Heart left ventricle (tissue), 16 donors: ENCODE results near the gene PTPRE. TPM values are rescaled to one million over a fixed set of nuclear protein-coding genes. Genes with fewer than 3 reads are reported as not detected.

Experiments
- ATAC-seq, 4 donors: fragments of 200-7000 bp; cut with Tn5 transposase; one replicate each; pipeline ENCODE4 v1.9.1; 2020 to 2022; ENCODE audit warnings: moderate library complexity in 4 of 4, mild to moderate bottlenecking in 3 of 4, moderate number of reproducible peaks in 1 of 4
- DNase-seq, 5 donors: peaks; one replicate each; pipeline ENCODE4 v3.0.0-alpha.2; 2020
- H3K27ac ChIP-seq, 12 donors: fragments of 200-600 bp; sonication (generic) in 4 of 12; one replicate each; pipeline versions ENCODE4 v1.5.0 to v1.8.0; 2016 to 2022; ENCODE audit warnings: mild to moderate bottlenecking in 2 of 12
- H3K27me3 ChIP-seq, 9 donors: fragments of 200-600 bp; sonication (generic) in 2 of 9; one replicate each; pipeline versions ENCODE4 v1.5.1 to v1.8.0; 2016 to 2022; ENCODE audit warnings: mild to moderate bottlenecking in 3 of 9
- H3K36me3 ChIP-seq, 9 donors: fragments of 200-600 bp; sonication (generic) in 2 of 9; one replicate each; pipeline versions ENCODE4 v1.5.0 to v1.8.0; 2018 to 2022; ENCODE audit warnings: mild to moderate bottlenecking in 2 of 9
- H3K4me1 ChIP-seq, 12 donors: fragments of 200-600 bp; sonication (generic) in 4 of 12; one replicate each; pipeline versions ENCODE4 v1.5.0 to v1.8.0; 2016 to 2022; ENCODE audit warnings: mild to moderate bottlenecking in 3 of 12
- H3K4me3 ChIP-seq, 12 donors: fragments of 200-600 bp; sonication (generic) in 4 of 12; one replicate each; pipeline versions ENCODE4 v1.5.0 to v1.8.0; 2017 to 2022; ENCODE audit warnings: mild to moderate bottlenecking in 9 of 12, moderate library complexity in 4 of 12
- H3K9me3 ChIP-seq, 12 donors: fragments of 200-600 bp; sonication (generic) in 4 of 12; one replicate each; pipeline versions ENCODE4 v1.5.0 to v1.8.0; 2016 to 2022; ENCODE audit warnings: mild to moderate bottlenecking in 1 of 12
- CTCF ChIP-seq, 12 donors: fragments of 200-600 bp; sonication (generic) in 4 of 12; IDR thresholded peaks; one replicate each; pipeline versions ENCODE4 v1.5.0 to v1.8.0; 2018 to 2022; ENCODE audit warnings: antibody characterized with exemption in 12 of 12, mild to moderate bottlenecking in 5 of 12
- POLR2A ChIP-seq, 2 donors: fragments of 450-650 bp; IDR thresholded peaks; one replicate each; pipeline ENCODE4 v1.6.1; 2017; ENCODE audit warnings: antibody characterized with exemption in 2 of 2, mild to moderate bottlenecking in 2 of 2, moderate library complexity in 2 of 2
- WGBS, 4 donors: extraction: QIAGEN DNeasy Blood & Tissue Kit in 2 of 4; methylation state at CpG; one replicate each; pipeline versions ENCODE4 v1.1.5 to v1.1.7; 2013 to 2018; 5-methylcytosine and 5-hydroxymethylcytosine counted together
- intact Hi-C, 10 donors: fragments of 100-400 bp; cut with DNase I; formaldehyde crosslinking; loops; one replicate each; pipeline versions ENCODE4 v1.11.1 to v1.14.2; 2022
- polyA plus RNA-seq, 2 donors: library from polyadenylated mRNA; stranded (reverse); fragments of 200-250 nt; gene quantifications; one replicate each; pipeline ENCODE4 v1.2.3, GENCODE V29; 2013
- total RNA-seq, 9 donors: library from RNA; depleted of rRNA in 2 of 9; stranded (reverse); fragments of >200 nt in 2 of 9; fragmentation: NEBNext Ultra II Directional in 3 of 9; extraction: Animal tissue kit (Norgen Biotek cat#: 25700) in 3 of 9; gene quantifications; one replicate each; pipeline versions ENCODE4 v1.1.0 to v1.2.4, GENCODE V29; 2016 to 2023
- donor health status: ischemic (EF 13 %, LVEDD 7.1; RV severe dilation, severe dysfunction).
- donor health status: healthy with polysubstance abuse.
- donor health status: DM: no; HTN: yes; CAD: no.
- donor health status: DM: no; HTN: no; CAD: no.
- donor health status: ischemic (EF 25% LVEDD 6.9; RV normal size, moderate dysfunction).
- donor health status: ischemic (EF 25% LVEDD 5.7; RV mildly dilated, moderate dysfunction).
- donor health status: healthy.
- donor health status: DM: yes; HTN: yes; CAD: no.
- donor health status: ischemic (EF 35%, LVEDD 5.7; RV mildly dilated, moderate dysfunction).
- donor health status: nonischemic (EF 11% LVEDD 7.7; RV severe dilation, severe dysfunction).
- donor health status: DM: yes; HTN: yes; CAD: no.
- donor health status: PGD.
- donor health status: ischemic (EF 29% LVEDD 5.4; RV normal size, mild dysfunction).
- donor health status: nonischemic (EF 23%, LVEDD 6.1; RV moderate dilation, normal function).

Gene PTPRE
- total and polyA plus RNA-seq, 11 donors = 6.9 to 55.0 (median 24.1) TPM

- TF ChIP-seq CTCF (IDR thresholded peaks at IDR 0.05) (no peak), POLR2A (IDR thresholded peaks at IDR 0.05) (no peak)
- H3K9me3 ChIP-seq = no peaks in the 10 kb centered on the region
- DNase-seq = peak in 1 of 5 donors; percentile 36
- intact Hi-C loops = loop anchor here in 3 of 10 donors (5.0 to 10.0 kb wide), 2 partner anchors 52 to 54 kb away; no protein-coding TSS in a partner anchor
- peak overlapping the region in 11 of 12 donors; percentile 29 to 95 (median 82) for H3K27ac ChIP-seq
- WGBS, 4 donors = 78 to 93% (median 87%) methylated on average over 9 to 11 of the region's 11 CpGs
- no peak for ATAC-seq
- H3K27me3 ChIP-seq = no peaks in the 10 kb centered on the region
- no peaks in the 10 kb centered on the region for H3K36me3 ChIP-seq
- peaks cover 0 to 82% (median 66%) of the 10 kb centered on the region in 12 donors for H3K4me1 ChIP-seq
- H3K4me3 ChIP-seq = no peak overlapping the region
Measured at GRCh38 chr10:127920306-127921074, 13.6 kb downstream of the PTPRE start.

GRCh38 chr10:127921075-127921752 is 14.3 kb downstream of the PTPRE start:
- no peak overlapping the region for H3K4me3 ChIP-seq
- TF ChIP-seq POLR2A (IDR thresholded peaks at IDR 0.05) (no peak), CTCF (IDR thresholded peaks at IDR 0.05) (no peak)
- no peak for ATAC-seq
- 77 to 84% (median 80%) methylated on average over 11 of the region's 11 CpGs for WGBS, 4 donors
- peaks cover 5 to 89% (median 72%) of the 10 kb centered on the region in 12 donors for H3K4me1 ChIP-seq
- intact Hi-C loops = loop anchor here in 3 of 10 donors (5.0 to 10.0 kb wide), 2 partner anchors 51 to 54 kb away; no protein-coding TSS in a partner anchor
- peak overlapping the region in 11 of 12 donors; percentile 55 to 95 (median 82) for H3K27ac ChIP-seq
- no peaks in the 10 kb centered on the region for H3K36me3 ChIP-seq
- H3K9me3 ChIP-seq = no peaks in the 10 kb centered on the region
- DNase-seq = peak in 1 of 5 donors; percentile 46
- no peaks in the 10 kb centered on the region for H3K27me3 ChIP-seq

- Histone ChIP-seq H3K27me3 (no peaks in the 10 kb centered on the region), H3K27ac (peak overlapping the region; percentile 55 to 95 (median 82)), H3K4me1 (peaks cover 6 to 95% (median 74%) of the 10 kb centered on the region in 12 donors), H3K36me3 (no peaks in the 10 kb centered on the region), H3K4me3 (no peak overlapping the region), H3K9me3 (no peaks in the 10 kb centered on the region)
- no peak for ATAC-seq
- intact Hi-C loops = loop anchor here in 3 of 10 donors (5.0 to 10.0 kb wide), 2 partner anchors 51 to 53 kb away; no protein-coding TSS in a partner anchor
- TF ChIP-seq POLR2A (IDR thresholded peaks at IDR 0.05) (no peak), CTCF (IDR thresholded peaks at IDR 0.05) (no peak)
- peak in 1 of 5 donors; percentile 43 for DNase-seq
- WGBS, 4 donors = 58 to 68% (median 62%) methylated on average over 2 of the region's 2 CpGs
Measured at GRCh38 chr10:127921753-127922145, 14.8 kb downstream of the PTPRE start.

GRCh38 chr10:127922206-127922605 is 15.3 kb downstream of the PTPRE start:
- Histone ChIP-seq H3K4me1 (peaks cover 6 to 97% (median 74%) of the 10 kb centered on the region in 12 donors), H3K4me3 (no peak overlapping the region), H3K27me3 (no peaks in the 10 kb centered on the region), H3K36me3 (no peaks in the 10 kb centered on the region), H3K9me3 (no peaks in the 10 kb centered on the region), H3K27ac (peak overlapping the region; percentile 55 to 95 (median 82))
- DNase-seq (peak in 1 of 5 donors; percentile 60), ATAC-seq (no peak)
- intact Hi-C loops = loop anchor here in 3 of 10 donors (5.0 to 10.0 kb wide), 2 partner anchors 50 to 53 kb away; no protein-coding TSS in a partner anchor
- WGBS, 4 donors = 93 to 100% (median 96%) methylated on average over 1 to 9 of the region's 9 CpGs
- TF ChIP-seq CTCF (IDR thresholded peaks at IDR 0.05) = no peak
- TF ChIP-seq POLR2A (IDR thresholded peaks at IDR 0.05) = no peak
